GM23248 (cell line): Measurements from ENCODE around the gene KRT83.

Experiments used
- EZH2 ChIP-seq: fragments of 200-600 bp; sonication (generic); IDR thresholded peaks from 2 replicates; pipeline ENCODE4 v1.6.1; 2018; ENCODE audit warnings: antibody characterized with exemption, mild to moderate bottlenecking; ENCODE audit not compliant: insufficient read depth, poor library complexity, severe bottlenecking
- EZH2phosphoT487 ChIP-seq: fragments of 200-600 bp; sonication (generic); IDR thresholded peaks from 2 replicates; pipeline ENCODE4 v1.6.1; 2018; ENCODE audit warnings: antibody characterized with exemption, moderate library complexity, mild to moderate bottlenecking, low read depth; ENCODE audit not compliant: insufficient read depth

DNA sequence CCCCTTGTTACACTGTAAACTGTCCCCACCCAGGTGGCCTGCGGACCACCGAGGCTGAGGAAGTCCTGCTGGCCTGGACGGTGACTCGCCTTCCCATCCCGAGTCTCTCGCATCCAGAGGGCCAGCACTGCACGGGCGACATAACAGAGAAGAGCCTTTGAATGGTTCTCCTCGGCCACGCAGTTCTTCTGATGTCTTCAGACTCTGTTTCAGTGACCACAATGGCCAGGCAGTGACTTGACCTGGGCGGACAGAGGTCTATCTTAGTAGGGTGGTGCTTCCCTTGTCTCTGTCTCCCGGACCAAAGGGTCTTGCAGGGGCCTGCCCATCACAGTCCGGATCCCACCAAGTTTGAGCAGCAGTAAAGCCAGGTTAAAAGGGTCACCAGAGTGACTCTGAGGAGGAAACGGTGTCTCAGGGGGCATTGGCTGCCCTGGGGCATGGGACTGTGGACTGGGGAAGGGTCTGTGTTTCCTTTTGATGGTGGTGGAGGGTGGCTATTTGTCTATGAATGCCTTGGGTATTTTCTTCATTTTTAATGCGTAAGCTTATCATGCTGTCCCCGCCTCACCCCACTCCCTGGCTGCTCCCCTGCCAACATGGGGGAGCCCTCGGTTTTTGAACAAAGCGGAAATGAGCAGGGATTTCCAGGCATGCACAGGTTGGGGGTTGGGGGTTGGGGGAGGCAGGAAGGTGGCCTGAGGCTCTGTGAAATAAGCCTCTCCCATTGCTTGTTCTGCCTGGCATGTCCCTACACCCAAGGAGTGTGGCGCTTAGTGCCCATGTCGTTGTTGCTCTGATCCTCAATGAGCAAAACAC is 35.8 kb upstream of the KRT83 start:
- no peak for TF ChIP-seq EZH2
- TF ChIP-seq EZH2phosphoT487, result no peak
